Activated naive CD8-positive, alpha-beta T cell (primary cell): ENCODE results near the gene RTN4R.

Experiments
- H3K27ac Mint-ChIP-seq: one replicate; pipeline ENCODE4 v1.8.0; 2021; ENCODE audit warnings: mixed read lengths
- H3K27me3 Mint-ChIP-seq: one replicate; pipeline ENCODE4 v1.8.0; 2021; ENCODE audit warnings: mixed read lengths
- H3K36me3 Mint-ChIP-seq: one replicate; pipeline ENCODE4 v1.8.0; 2021; ENCODE audit warnings: mixed read lengths
- H3K4me1 Mint-ChIP-seq: one replicate; pipeline ENCODE4 v1.8.0; 2021; ENCODE audit warnings: low read depth, mixed read lengths
- H3K4me3 Mint-ChIP-seq: one replicate; pipeline ENCODE4 v1.8.0; 2021; ENCODE audit warnings: mild to moderate bottlenecking, mixed read lengths
- H3K9me3 Mint-ChIP-seq: one replicate; pipeline ENCODE4 v1.8.0; 2021; ENCODE audit warnings: low read depth, mixed read lengths

The RTN4R gene

DNA sequence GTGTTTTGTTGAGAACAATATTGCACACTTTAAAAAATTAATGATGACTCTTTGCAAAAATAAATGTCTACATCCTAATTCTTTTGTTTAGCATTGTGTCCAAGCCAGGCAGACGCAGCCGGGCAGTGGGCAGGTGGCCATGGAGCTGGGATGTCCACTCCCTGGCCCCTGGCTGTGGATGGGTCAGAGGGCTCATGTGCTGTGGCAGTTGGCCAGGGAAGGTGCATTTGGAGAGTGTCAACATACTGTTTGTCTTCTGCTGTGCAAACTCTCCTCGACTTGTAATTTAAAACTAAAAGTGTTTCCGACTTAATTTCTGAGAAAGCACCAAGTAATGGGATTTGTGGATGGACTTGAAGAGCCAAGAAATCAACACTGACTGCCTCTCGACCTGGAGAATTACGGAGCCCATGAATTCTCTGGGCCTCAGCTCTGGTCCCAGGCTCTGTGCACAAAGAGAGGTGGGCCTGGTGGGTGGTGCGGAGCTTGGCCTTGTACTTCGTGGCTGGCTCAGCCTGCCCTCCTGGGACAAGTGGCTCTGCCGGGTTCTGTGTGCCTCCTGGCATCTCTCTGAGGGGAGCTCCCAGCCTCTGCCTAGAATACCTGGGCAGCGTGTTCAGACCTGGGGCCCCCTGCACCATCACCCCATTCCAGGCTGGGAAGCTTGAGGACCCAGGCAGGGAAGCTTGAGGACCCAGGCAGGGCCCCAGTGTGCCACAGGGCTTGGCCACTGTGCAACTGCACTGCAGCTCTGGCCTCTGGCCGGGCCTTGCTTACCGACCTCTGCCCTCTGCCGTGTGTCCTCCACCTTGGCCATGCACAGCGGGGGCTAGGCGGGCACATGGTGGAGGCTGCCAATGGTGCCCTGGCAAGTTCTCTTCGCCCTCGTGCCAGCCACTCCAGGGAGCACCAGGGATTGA, 46.4 kb downstream of the RTN4R start:
- no peaks in the 10 kb centered on the region for H3K9me3 Mint-ChIP-seq
- H3K27ac Mint-ChIP-seq: no peak overlapping the region
- no peaks in the 10 kb centered on the region for H3K27me3 Mint-ChIP-seq
- no peak overlapping the region for H3K4me3 Mint-ChIP-seq
- H3K36me3 Mint-ChIP-seq: no peaks in the 10 kb centered on the region
- H3K4me1 Mint-ChIP-seq: no peaks in the 10 kb centered on the region

DNA sequence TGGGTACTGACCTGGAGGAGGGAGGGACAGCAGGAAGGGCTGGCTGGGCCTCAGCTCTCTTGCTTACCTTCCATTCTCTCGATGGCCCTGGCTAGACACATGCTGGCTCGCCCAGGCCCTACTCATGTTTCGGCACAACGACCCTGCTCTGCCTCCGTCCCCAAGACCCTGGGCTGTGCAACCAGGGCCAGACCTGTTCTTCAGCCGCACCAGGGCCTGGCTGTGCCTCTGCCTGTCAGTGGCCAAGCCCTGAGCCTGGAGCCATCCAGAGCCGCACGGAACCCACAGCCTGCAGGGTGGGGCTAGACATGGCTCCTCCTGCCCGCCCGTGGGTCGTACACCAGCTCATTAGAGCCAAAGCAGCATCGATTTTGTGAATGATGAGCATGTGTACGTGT, 47.5 kb downstream of the RTN4R start:
- no peaks in the 10 kb centered on the region for H3K4me1 Mint-ChIP-seq
- no peaks in the 10 kb centered on the region for H3K36me3 Mint-ChIP-seq
- no peak overlapping the region for H3K4me3 Mint-ChIP-seq
- H3K9me3 Mint-ChIP-seq: no peaks in the 10 kb centered on the region
- no peaks in the 10 kb centered on the region for H3K27me3 Mint-ChIP-seq
- no peak overlapping the region for H3K27ac Mint-ChIP-seq

- Mint-ChIP-seq H3K9me3 (no peaks in the 10 kb centered on the region), H3K36me3 (no peaks in the 10 kb centered on the region), H3K27ac (no peak overlapping the region), H3K4me3 (no peak overlapping the region), H3K4me1 (no peaks in the 10 kb centered on the region), H3K27me3 (no peaks in the 10 kb centered on the region)
These were observed 48.2 kb downstream of the RTN4R start for GRCh38 chr22:20219667-20220628.

DNA sequence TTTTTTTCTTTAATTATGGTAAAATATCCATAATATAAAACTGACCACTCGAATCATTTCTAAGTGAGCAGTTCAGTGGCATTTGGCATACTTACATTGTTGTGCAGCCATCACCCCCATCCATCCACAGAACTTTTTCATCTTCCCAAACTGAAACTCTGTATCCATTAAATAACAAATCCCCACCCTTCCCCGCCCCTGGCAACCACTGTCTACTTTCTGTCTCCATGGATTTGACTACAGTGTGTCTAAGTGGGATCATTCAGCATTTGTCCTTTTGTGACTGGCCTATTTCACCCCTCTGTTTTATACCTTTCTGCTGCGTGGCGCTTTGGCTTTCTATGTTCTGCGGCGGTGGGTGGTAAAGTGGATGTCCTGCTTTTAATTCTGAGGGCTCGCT, 49.1 kb downstream of the RTN4R start:
- H3K36me3 Mint-ChIP-seq: no peaks in the 10 kb centered on the region
- no peaks in the 10 kb centered on the region for H3K4me1 Mint-ChIP-seq
- H3K27me3 Mint-ChIP-seq: no peaks in the 10 kb centered on the region
- H3K9me3 Mint-ChIP-seq: no peaks in the 10 kb centered on the region
- no peak overlapping the region for H3K4me3 Mint-ChIP-seq
- H3K27ac Mint-ChIP-seq: no peak overlapping the region

- Mint-ChIP-seq H3K9me3 (no peaks in the 10 kb centered on the region), H3K36me3 (no peaks in the 10 kb centered on the region), H3K4me3 (no peak overlapping the region), H3K27ac (no peak overlapping the region), H3K27me3 (no peaks in the 10 kb centered on the region), H3K4me1 (no peaks in the 10 kb centered on the region)
These were observed 49.7 kb downstream of the RTN4R start for GRCh38 chr22:20218326-20218872.

DNA sequence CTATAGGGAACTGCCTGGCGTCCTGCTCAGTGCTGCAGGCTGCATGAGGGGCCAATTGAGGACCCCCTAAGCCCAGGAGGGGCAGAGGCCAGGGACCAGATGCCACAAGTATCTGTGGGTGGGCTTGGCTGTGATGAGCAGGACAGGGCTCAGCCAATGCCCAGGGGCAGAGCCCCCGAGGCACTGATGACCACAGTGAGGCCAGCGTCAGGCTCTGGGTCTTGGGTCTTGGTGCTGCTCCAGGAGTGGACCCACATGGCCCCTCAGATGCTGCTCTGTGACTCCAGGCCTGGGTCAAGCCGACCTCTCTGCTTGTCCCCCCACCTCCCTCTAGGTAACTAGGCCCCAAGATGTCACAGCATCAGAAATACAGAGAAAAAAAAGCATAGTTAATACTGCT, 50.6 kb downstream of the RTN4R start:
- Mint-ChIP-seq H3K36me3 (no peaks in the 10 kb centered on the region), H3K9me3 (no peaks in the 10 kb centered on the region), H3K27me3 (no peaks in the 10 kb centered on the region), H3K4me1 (peaks cover 2% of the 10 kb centered on the region), H3K27ac (no peak overlapping the region), H3K4me3 (no peak overlapping the region)

DNA sequence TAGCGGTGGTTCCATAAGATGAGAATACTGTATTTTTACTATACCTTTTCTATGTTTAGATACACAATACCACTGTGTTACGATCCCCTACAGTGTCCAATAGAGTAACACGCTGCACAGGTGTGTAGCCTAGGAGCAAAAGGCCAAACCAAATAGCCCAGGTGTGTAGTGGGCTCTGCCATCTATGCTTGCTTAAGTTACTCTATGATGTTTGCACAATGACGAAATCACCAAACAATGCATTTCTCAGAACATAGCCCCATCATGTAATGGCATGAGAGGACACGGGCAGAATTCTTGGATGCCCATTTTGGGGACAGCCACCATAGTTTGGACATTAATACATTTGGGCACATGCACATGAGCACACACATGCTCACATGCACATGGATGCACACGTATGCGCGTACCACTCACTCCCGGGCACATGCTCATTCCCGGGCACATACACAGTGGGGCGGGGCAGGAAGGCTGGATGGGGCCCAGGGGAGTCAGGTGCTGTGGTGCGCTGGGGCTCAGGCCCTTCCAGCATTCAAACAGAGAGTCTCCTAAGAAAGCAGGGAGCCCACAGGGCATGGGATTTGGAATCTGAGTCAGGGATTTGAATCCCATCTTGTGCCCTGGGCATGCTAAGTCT, 51.1 kb downstream of the RTN4R start:
- Mint-ChIP-seq H3K4me1 (peaks cover 4% of the 10 kb centered on the region), H3K27ac (no peak overlapping the region), H3K9me3 (no peaks in the 10 kb centered on the region), H3K27me3 (no peaks in the 10 kb centered on the region), H3K36me3 (no peaks in the 10 kb centered on the region), H3K4me3 (no peak overlapping the region)

DNA sequence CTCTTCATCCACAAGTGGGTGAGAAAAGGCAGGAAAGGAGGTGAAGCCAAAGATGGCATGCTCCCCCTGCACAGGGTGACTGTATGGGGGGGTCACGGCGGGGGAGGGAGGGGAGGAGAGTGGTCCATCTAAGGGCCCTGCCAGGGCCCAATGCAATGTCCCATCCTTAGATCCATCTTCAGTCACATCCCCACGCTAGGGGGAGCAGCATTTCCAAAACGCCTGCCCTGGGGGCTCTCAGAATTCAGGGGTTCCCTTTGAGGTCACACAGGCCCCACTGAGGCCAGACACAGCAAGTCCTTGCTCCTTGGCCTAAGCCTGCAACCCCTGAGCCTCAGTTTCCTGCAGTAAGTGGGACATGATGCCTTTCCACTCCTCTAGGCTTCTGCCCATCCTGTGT, 52.4 kb downstream of the RTN4R start:
- no peak overlapping the region for H3K27ac Mint-ChIP-seq
- no peaks in the 10 kb centered on the region for H3K27me3 Mint-ChIP-seq
- H3K9me3 Mint-ChIP-seq: no peaks in the 10 kb centered on the region
- H3K4me1 Mint-ChIP-seq: peaks cover 4% of the 10 kb centered on the region
- no peak overlapping the region for H3K4me3 Mint-ChIP-seq
- no peaks in the 10 kb centered on the region for H3K36me3 Mint-ChIP-seq

GRCh38 chr22:20214853-20215252, 53.3 kb downstream of the RTN4R start:
- Mint-ChIP-seq H3K27me3 (no peaks in the 10 kb centered on the region), H3K9me3 (no peaks in the 10 kb centered on the region), H3K36me3 (no peaks in the 10 kb centered on the region), H3K27ac (no peak overlapping the region), H3K4me3 (no peak overlapping the region), H3K4me1 (peaks cover 4% of the 10 kb centered on the region)

- Mint-ChIP-seq H3K27ac (no peak overlapping the region), H3K27me3 (no peaks in the 10 kb centered on the region)
These were observed 54.0 kb downstream of the RTN4R start for GRCh38 chr22:20213833-20214708.

DNA sequence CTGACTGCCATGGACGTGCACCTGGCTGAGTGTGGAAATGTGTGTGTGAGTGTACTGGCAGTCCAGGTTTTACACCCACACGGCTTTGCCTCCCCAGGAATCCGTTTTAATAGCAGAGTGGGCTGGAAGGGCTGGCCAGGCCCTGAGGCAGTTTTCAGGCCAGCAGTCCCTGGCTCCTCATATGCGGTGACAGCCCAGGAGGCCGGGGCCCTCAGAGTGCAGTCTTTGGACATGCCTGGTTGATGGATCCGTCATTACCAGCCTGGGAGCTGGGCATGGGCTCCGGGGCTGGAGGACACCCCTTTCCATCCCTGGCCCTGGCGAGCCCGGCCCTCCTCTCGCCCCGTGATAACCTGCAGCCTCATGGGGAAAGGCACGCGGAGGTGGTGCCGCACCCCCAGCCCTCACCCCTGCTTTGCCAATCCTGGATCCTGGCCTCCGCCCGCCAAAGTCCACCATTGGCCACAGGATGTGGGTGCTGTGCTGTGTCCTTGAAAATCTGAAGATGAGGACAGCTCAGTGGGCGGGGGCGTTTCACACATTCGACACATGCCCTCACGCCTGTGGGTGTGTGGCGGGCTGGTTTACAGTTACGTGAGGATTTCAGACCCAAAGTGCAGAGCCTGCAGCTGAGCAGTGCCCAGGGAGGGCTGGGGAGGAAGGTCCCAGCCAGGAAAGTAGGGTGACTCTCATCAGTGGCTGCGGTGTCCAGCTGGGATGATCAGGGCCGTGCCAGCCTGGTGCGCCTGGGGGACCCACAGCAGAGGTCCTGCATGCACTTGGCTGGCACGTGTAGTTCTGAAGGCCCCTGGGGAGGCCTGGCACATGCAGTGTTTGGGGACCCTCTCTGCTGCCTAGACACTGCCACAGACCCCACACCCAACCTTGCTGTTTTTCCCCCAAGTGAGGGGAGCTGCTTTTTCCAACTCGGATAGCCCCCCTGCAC, 55.1 kb downstream of the RTN4R start:
- no peak overlapping the region for H3K4me3 Mint-ChIP-seq
- H3K4me1 Mint-ChIP-seq: peaks cover 13% of the 10 kb centered on the region
- H3K27ac Mint-ChIP-seq: no peak overlapping the region

More at GRCh38 chr22:20213833-20214708, 54.0 kb downstream of the RTN4R start:
- H3K4me3 Mint-ChIP-seq: no peak overlapping the region
- H3K9me3 Mint-ChIP-seq: no peaks in the 10 kb centered on the region
- peaks cover 6% of the 10 kb centered on the region for H3K4me1 Mint-ChIP-seq
- no peaks in the 10 kb centered on the region for H3K36me3 Mint-ChIP-seq

DNA sequence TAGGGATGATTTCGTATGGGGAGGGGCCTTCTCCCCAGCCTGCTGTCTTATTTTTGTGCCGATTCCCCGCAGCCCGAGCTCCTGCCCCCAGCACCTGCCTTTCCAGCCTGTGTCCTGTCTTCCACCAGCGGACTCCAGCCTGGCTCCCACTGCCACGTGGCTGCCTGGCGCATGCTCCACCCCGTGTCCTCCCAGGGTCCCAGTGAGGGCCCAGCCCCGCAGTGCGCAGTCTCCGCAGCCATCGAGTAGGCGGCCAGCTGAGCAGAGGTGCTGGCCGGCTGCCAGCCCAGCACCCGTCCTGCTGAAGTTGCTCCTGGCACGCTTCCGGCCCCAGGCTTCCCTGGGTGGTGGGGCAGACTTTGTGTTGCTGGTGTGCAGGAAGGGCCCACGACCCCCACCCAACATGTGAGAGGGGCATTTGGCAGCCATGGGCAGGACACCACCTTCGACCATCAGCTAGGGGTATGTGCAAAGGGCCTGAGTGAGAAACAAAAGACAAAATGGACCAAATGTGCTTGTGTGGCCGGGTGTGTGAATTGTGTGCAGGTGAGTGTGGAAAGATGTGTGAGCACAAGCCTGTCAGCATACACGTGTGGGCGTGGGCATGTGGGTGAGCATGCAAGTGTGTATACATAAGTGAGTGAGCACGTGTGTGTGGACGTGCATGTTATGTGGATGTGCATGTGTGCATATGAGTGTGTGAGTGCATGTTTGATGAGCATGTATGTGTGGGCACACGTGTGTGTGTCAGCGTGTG, 55.9 kb downstream of the RTN4R start:
- H3K4me3 Mint-ChIP-seq: no peak overlapping the region
- H3K9me3 Mint-ChIP-seq: no peaks in the 10 kb centered on the region
- peaks cover 16% of the 10 kb centered on the region for H3K4me1 Mint-ChIP-seq
- H3K27ac Mint-ChIP-seq: peak overlapping the region; percentile 22
- no peaks in the 10 kb centered on the region for H3K36me3 Mint-ChIP-seq
- no peaks in the 10 kb centered on the region for H3K27me3 Mint-ChIP-seq

More for the DNA sequence above, 55.1 kb downstream of the RTN4R start:
- H3K27me3 Mint-ChIP-seq: no peaks in the 10 kb centered on the region
- H3K36me3 Mint-ChIP-seq: no peaks in the 10 kb centered on the region
- no peaks in the 10 kb centered on the region for H3K9me3 Mint-ChIP-seq
